GM23338 (cell line): ENCODE measurements around the gene AMBRA1.

Experiments used
- CREB1 ChIP-seq: fragments of 250-450 bp; sonication (Bioruptor Pico); IDR thresholded peaks from 2 replicates; pipeline ENCODE4 v1.5.0; 2020; ENCODE audit warnings: low read depth, mild to moderate bottlenecking, moderate library complexity
- CTCF ChIP-seq, 2 experiments: fragments of 200-600 bp in 1 of 2; sonication (generic) in 1 of 2; conservative IDR thresholded peaks; 2 replicates each; pipeline versions ENCODE4 v1.5.1 to v1.6.1; 2016 to 2017; ENCODE audit warnings: antibody characterized with exemption in 2 of 2, low read depth in 2 of 2, mild to moderate bottlenecking in 2 of 2, moderate library complexity in 1 of 2
- EZH2 ChIP-seq: fragments of 200-600 bp; sonication (generic); IDR thresholded peaks from one replicate; pipeline ENCODE4 v1.8.0; 2017; ENCODE audit warnings: antibody characterized with exemption, mild to moderate bottlenecking, low read depth; ENCODE audit not compliant: unreplicated experiment
- EZH2phosphoT487 ChIP-seq: fragments of 200-600 bp; sonication (generic); IDR thresholded peaks from one replicate; pipeline ENCODE4 v1.8.1; 2018; ENCODE audit warnings: antibody characterized with exemption; ENCODE audit not compliant: unreplicated experiment
- JUNB ChIP-seq: IDR thresholded peaks from one replicate; pipeline ENCODE4 v1.6.1; 2016; ENCODE audit warnings: antibody characterized with exemption; ENCODE audit not compliant: unreplicated experiment
- NANOG ChIP-seq: IDR thresholded peaks from 2 replicates; pipeline ENCODE4 v1.6.1; 2016; ENCODE audit warnings: antibody characterized with exemption, borderline replicate concordance
- POLR2AphosphoS5 ChIP-seq: IDR thresholded peaks from 2 replicates; pipeline ENCODE4 v1.6.1; 2016; ENCODE audit warnings: antibody characterized with exemption, low read depth
- REST ChIP-seq: IDR thresholded peaks from one replicate; pipeline ENCODE4 v1.6.1; 2018; ENCODE audit warnings: antibody characterized with exemption; ENCODE audit not compliant: unreplicated experiment
- STAT1 ChIP-seq: IDR thresholded peaks from one replicate; pipeline ENCODE4 v1.6.1; 2016; ENCODE audit warnings: antibody characterized with exemption; ENCODE audit not compliant: unreplicated experiment
- ZNF114 ChIP-seq: fragments of 250-450 bp; sonication (Bioruptor Pico); IDR thresholded peaks from 2 replicates; pipeline ENCODE4 v1.5.0; 2020; ENCODE audit warnings: mild to moderate bottlenecking, moderate library complexity

DNA sequence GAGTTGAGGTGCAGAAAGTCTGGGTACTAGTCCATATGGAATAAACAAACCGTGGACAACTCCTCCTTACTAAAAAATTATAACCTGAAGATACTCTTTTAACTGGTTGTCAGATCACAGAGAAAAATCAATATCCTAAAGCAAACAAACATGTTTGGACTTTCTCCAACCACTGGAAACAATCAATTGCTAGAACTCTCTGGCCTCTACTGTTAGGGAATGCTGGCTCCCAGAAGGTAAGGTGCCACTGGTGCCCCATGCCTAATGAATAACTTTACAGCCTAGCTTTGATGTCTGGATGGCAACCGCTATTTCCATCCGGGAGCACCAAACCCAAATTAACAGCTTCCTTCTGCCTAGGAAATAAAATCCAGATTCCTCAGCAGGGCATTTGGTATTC is 74.5 kb downstream of the AMBRA1 start:
- no peak for TF ChIP-seq CTCF (conservative IDR thresholded peaks at IDR 0.05; ENCODE audit: low read depth in 2 of 2)
- TF ChIP-seq EZH2phosphoT487, result no peak
- no peak for TF ChIP-seq CREB1 (CRISPR knock-in tag)
- no peak for TF ChIP-seq EZH2
- TF ChIP-seq REST, result no peak
- TF ChIP-seq ZNF114, result no peak
- TF ChIP-seq STAT1, result no peak
- TF ChIP-seq POLR2AphosphoS5, result no peak
- no peak for TF ChIP-seq JUNB
- TF ChIP-seq NANOG, result no peak
